Measurements from ENCODE around the gene SIK2. TPM values are rescaled to one million over a fixed set of nuclear protein-coding genes. Genes with fewer than 3 reads are reported as not detected.

Gene SIK2
- 5.9 to 8.0 TPM (median 7.7 TPM) in 5 replicates for total RNA-seq (2022; extraction: Qiagen RNA extraction)

DNA sequence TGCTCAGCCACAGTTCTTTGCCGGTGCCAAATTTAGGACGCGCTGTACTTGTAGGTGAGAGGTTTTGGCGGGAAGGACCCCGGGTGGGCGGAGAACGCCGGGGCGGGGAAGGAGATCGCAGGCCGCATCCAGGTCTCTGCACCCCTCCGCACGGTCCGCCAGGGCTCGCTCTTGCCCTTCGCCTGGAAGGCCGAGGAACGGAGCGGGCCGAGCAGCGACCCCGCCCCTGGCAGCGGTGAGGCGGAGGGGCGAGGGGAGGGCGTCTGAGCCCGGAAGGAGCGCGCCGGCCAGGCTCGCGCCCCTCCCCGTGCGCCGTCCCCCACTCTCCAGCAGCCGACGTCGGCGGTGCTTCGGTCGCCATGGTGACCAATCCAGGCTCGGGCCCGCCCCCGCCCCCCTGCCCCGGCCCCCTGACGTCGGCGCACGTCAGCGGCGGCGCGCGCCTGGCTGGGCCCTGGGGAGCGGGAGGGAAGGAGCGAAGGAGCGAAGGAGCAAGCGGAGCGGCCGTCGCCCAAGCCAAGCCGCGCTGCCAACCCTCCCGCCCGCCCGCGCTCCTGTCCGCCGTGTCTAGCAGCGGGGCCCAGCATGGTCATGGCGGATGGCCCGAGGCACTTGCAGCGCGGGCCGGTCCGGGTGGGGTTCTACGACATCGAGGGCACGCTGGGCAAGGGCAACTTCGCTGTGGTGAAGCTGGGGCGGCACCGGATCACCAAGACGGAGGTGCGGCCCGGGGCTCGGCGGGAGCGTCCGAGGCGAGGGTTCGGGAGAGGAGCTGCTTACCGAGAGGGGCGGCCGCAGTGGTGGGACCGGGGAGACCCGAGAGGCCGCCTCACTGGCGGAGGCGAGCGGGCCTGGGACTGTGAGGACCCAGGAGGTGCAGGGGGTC is at the start of gene SIK2:
Gene SIK2, plus strand, starts transcription at position 471 of the 886 bp plus-strand sequence. Its CDS starts 115 bp downstream, at position 586.

DNA sequence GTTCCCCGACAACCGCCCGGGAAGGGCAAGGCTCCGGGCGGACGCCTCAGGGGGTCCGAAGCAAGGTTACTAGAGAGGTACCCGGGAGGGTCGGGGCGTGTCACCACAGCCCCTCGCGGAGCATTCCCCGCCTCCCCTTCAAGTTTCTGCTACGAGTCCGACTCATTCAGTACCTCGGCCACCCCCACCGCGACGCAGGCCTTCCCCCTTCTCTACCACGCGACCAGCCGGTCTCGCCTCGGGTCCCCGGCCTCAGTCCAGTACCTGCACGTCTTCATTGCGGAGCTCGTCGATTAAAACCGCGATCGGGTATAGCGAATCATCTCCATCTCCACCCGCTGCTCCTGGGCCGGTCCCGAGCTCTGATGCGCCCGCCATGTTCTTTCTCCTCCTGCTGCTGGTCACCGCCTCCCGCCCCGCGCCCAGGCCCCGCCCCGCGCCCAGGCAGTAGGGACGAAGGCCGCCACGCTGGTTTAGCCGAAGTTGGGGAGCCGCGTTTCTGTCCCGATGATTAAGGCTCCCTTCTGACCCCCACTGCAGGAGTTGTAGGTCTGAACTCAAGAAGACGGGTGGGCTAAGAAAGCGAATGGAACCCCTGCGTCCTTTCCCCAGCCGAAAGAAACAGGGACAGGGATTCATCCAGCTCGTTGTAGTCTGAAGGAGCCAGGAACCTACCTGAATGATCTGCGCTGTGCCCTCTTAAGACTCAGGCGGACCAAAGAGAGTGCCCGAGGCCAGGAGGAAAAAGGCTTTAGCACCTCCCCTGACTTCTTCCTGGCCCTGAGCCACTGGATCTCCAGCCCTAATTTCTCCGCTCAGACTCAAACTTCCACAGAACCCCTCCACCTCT is 164.0 kb downstream of the SIK2 start, which contains the start of gene PPP2R1B:
Gene PPP2R1B, minus strand, starts transcription at position 406 of the 850 bp plus-strand sequence. Its CDS starts 28 bp downstream, at position 378.

Other genes with a start within 250 kb of the SIK2 start
- not detected in 5 replicates for gene POU2AF1, start 223.2 kb upstream of the SIK2 start, total RNA-seq (2022; extraction: Qiagen RNA extraction)
- gene BTG4, start 90.1 kb upstream of the SIK2 start, total RNA-seq (2022; extraction: Qiagen RNA extraction): 0.21 to 0.26 TPM in 2 of 5 replicates, not detected in the others
- gene HOATZ, start 87.7 kb upstream of the SIK2 start, total RNA-seq (2022; extraction: Qiagen RNA extraction): not detected in 5 replicates
- gene LAYN, start 61.7 kb upstream of the SIK2 start, total RNA-seq (2022; extraction: Qiagen RNA extraction): 3.8 to 4.5 TPM (median 4.3 TPM) in 5 replicates
- gene PPP2R1B, start 163.9 kb downstream of the SIK2 start, total RNA-seq (2022; extraction: Qiagen RNA extraction): 15.5 to 19.8 TPM (median 18.7 TPM) in 5 replicates

Data from A549 treated with Mapracorat at 1 μM for 4 hours (cell line).